Measurements from ENCODE around the gene CR1L.
A peak's percentile ranks its signal among the peaks of the same experiment; 100 is the strongest.
"Not testable (repeated sequence)": the region's sequence is repeated elsewhere in the genome, so short reads cannot be mapped to it uniquely, and the experiment has no call there.

Gene CR1L

GRCh38 chr1:207644852-207645634, at the start of gene CR1L:
TSS of gene CR1L (plus strand) at chr1:207645133. CDS start at chr1:207645234, 101 bp downstream.
- peak; percentile 91 for DNase-seq (ENCODE audit: low spot score)

GRCh38 chr1:207603777-207604176, 41.2 kb upstream of the CR1L start:
- no peak for DNase-seq (ENCODE audit: low spot score)

GRCh38 chr1:207605444-207606361, 39.2 kb upstream of the CR1L start:
- DNase-seq (ENCODE audit: low spot score) = no peak

- no peak for DNase-seq (ENCODE audit: low spot score)
These were observed 38.6 kb upstream of the CR1L start for GRCh38 chr1:207606362-207606755.

GRCh38 chr1:207612762-207613161, 32.2 kb upstream of the CR1L start:
- DNase-seq (ENCODE audit: low spot score) = no peak

- peak; percentile 59 for DNase-seq (ENCODE audit: low spot score)
These were observed 24.9 kb upstream of the CR1L start for GRCh38 chr1:207619871-207620542.

GRCh38 chr1:207620543-207620893, 24.4 kb upstream of the CR1L start:
- no peak for DNase-seq (ENCODE audit: low spot score)

- not testable (repeated sequence) for DNase-seq (ENCODE audit: low spot score)
These were observed 19.3 kb upstream of the CR1L start for GRCh38 chr1:207625504-207626071.

- no peak for DNase-seq (ENCODE audit: low spot score)
These were observed 18.0 kb upstream of the CR1L start for GRCh38 chr1:207626972-207627337.

- no peak for DNase-seq (ENCODE audit: low spot score)
These were observed 17.4 kb upstream of the CR1L start for GRCh38 chr1:207627496-207627895.

GRCh38 chr1:207628776-207629175, 16.2 kb upstream of the CR1L start:
- DNase-seq (ENCODE audit: low spot score) = no peak

- DNase-seq (ENCODE audit: low spot score) = no peak
These were observed 13.8 kb upstream of the CR1L start for GRCh38 chr1:207631137-207631536.

- DNase-seq (ENCODE audit: low spot score) = no peak
These were observed 11.7 kb upstream of the CR1L start for GRCh38 chr1:207633226-207633625.

- not testable (repeated sequence) for DNase-seq (ENCODE audit: low spot score)
These were observed 11.1 kb upstream of the CR1L start for GRCh38 chr1:207633699-207634289.

GRCh38 chr1:207634293-207634692, 10.6 kb upstream of the CR1L start:
- DNase-seq (ENCODE audit: low spot score) = not testable (repeated sequence)

- DNase-seq (ENCODE audit: low spot score) = not testable (repeated sequence)
These were observed 9.3 kb upstream of the CR1L start for GRCh38 chr1:207635569-207636186.

GRCh38 chr1:207638487-207639145, 6.3 kb upstream of the CR1L start:
- DNase-seq (ENCODE audit: low spot score) = not testable (repeated sequence)

GRCh38 chr1:207639362-207639761, 5.6 kb upstream of the CR1L start:
- DNase-seq (ENCODE audit: low spot score) = not testable (repeated sequence)

- DNase-seq (ENCODE audit: low spot score) = no peak
These were observed 624 bp upstream of the CR1L start for GRCh38 chr1:207644166-207644851.

- no peak for DNase-seq (ENCODE audit: low spot score)
These were observed 725 bp downstream of the CR1L start for GRCh38 chr1:207645635-207646081.
